GM19035 (cell line): Measurements from ENCODE around the gene PLET1.
"Not testable (repeated sequence)": the region's sequence is repeated elsewhere in the genome, so short reads cannot be mapped to it uniquely, and the experiment has no call there.

Source experiments
- ATAC-seq: cut with Tn5 transposase; IDR thresholded peaks from one replicate; pipeline ENCODE4 v1.9.1; 2021; ENCODE audit not compliant: unreplicated experiment

Gene PLET1

DNA sequence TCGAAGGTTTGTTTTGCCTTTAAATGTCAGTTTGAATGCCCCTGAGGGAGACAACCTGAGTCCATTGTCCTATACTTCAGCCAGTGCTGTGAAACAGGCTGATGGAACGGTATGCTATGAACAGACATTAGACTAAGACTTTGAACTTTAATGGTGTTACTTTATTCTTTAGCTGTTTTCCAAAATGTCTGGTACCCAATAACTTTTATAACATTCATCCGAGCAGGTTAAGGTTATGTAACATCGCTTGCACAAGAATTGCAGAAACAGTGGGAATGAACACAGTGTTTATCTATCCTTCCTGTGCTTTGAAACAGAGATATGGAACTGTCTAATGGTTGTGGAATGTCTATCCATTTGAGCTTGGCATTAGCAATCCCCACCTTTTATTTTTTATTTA is 46.9 kb downstream of the PLET1 start:
- ATAC-seq = no peak

DNA sequence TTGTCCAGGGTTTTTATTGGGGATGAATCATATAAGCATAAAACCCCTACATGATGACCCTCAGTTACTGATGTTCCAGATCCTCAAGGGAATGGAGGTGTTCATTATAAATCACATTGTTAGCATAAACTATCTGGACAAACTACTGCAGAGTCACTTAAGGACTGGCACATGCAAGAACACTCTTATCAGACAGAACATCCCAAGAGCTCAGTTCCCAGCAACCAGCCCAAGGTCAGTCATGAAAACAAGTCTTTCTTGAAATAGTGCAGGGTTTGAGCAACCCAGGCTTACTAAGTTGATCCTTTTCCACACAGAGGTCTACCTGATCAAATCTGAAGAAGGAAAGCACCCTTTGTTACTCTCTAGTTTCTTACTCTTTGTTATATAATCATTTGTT is 48.0 kb downstream of the PLET1 start:
- no peak for ATAC-seq

DNA sequence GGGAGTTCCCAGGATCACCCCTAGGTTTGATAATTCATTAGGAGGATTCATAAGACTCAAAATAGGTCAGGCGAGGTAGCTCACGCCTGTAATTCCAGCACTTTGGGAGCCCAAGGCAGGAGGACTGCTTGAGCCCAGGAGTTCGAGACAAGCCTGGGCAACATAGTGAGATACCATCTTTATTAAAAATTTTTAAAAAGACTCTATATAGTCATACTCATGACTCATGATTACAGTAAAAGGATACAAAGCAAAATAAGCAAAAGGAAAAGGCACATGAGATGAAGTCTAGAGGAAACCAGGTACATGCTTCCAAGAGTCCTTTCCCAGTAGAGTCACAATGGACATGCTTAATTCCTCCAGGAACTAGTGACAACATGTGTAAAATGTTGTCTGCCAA is 48.4 kb downstream of the PLET1 start:
- no peak for ATAC-seq

DNA sequence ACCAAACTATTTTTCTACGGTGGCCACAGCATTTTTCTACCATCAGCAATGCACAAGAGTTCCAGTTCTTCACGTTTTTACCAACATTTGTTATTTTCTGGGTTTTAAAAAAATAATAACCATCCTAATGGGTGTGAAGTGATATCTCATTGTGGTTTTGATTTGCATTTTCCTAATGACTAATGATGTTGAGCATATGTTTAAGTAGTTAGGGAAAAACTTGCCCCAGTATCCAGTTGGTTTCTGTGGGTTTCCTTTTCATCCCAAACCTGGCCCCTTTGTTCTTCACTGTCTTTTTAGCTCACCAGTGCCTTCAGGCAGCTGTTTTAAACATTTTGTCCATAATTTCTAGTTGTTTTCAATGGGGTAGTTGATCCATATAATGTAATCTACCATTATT is 49.1 kb downstream of the PLET1 start:
- no peak for ATAC-seq

DNA sequence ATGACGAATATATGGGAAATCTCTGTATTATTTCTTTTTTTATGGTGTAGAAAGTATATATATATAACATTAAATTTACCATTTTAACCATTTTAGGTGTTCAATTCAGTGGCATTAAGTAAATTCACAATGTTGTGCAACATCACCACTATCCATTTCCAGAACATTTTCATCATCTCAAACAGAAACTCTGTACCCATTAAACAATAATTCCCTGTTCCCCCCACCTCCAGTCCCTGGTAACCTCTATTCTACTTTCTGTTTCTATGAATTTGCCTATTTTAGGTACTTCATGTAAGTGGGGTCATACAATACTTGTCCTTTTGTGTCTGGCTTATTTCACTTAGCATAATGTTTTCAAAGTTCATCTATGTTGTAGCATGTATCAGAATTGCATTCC is 49.8 kb downstream of the PLET1 start:
- ATAC-seq = no peak

DNA sequence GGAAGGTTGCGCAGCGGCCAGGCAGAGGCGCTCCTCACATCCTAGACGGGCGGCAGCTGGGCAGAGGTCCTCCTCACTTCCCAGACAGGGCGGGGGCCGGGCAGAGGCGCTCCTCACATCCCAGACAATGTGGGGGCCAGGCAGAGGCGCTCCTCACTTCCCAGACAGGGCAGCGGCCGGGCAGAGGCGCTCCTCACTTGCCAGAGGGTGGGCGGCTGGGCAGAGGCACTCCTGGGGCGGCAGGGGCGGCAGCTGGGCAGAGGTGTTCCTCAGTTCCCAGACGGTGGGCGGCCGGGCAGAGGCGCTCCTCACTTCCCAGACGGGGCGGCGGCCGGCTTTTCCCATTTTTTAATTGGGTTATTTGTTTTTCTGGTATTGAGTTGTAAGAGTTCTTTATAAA is 54.6 kb downstream of the PLET1 start:
- ATAC-seq = no peak

DNA sequence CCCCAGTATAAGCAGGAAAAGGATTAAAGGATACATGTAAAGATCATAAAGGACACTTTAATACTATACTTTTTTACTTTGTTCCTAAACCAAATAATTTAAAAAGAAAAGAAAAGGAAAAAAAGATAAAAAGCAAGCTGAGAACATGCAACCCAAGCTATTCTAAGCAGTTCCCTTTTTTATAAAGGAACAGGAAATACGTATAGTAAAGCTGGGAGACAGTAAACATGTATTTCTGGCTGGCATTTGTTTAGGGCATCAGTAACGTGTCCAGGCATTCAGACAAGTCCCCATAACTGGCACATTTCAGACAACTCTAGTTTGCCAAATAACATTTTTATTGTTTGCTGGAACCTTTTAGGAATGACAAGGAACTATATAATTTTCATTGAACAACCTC is 60.4 kb downstream of the PLET1 start:
- no peak for ATAC-seq

DNA sequence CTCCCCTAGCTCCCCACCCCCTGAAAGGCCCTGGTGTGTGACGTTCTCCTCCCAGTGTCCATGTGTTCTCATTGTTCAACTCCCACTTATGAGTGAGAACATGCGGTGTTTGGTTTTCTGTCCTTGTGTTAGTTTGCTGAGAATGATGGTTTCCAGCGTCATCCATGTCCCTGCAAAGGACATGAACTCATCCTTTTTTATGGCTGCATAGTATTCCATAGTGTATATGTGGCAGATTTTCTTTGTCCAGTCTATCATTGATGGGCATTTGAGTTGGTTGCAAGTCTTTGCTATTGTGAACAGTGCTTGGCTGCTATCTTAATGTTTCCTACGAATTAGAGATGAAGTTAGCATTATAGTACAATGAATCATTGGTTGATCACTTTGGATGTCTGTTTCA is 61.6 kb downstream of the PLET1 start:
- ATAC-seq = not testable (repeated sequence)
